ENCODE results near the gene ESYT1.

ESYT1 gene

DNA sequence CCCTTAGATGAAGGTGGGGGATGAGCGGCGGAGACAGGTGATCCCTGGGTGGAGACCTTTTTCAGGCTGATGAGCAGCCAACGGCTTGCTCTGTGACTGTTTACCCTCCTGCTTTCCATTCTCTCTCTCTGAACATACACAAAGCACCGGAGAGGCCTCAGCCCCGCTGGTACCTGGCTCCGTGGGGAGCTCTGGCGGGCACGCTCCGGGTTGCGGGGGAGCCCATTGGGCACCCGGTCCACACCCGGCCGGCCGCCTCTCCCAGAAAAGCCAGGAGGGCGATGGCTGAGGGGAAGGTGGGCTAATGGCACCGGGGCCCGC is 60.7 kb downstream of the ESYT1 start:
- DNase-seq (ENCODE audit: low spot score), result no peak

DNA sequence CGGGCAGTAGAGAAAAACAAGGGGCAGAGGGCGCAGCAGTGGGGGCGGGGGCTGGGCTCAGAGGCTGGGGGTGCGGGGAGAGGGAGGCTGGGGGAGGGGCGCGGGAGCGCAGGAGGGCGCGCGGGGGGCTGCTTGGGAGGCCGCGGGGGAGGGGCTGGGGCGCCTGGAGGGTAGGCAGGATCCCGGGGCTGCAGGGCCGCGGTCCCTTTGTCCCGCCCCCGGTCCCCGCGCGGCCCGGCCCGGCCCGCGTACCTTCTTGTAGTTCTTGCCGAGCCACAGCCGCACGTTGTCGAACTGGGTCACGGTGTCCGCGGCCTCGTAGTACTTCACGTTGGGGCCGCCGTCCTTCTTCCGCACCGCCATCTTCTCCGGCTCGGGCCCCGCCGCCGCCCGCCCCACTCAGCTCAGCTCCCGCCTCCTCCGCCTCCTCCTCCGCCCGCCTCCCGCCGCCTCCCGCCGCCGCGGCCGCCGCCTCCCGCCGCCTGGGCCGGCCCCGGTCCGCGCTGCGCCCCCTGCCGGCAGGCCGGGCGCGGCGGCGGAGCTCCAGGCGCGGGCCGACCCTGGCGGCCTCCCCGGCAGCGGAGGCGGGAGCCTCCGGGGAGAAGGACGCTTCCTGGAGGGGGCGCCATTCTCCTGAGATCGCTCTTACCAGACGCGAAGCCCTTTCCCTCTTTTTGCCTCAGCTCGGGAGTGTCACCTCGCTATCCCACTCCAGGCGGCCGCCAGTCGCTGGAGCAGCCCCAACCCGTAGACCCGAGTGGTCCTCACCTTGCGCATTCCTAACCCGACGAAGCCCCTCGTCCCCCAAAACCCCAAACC is 61.2 kb downstream of the ESYT1 start, which contains the start of gene SMARCC2:
Gene SMARCC2 (minus strand): TSS at position 385 of the 819 bp plus-strand sequence. CDS start 22 bp downstream, at position 363.
- DNase-seq (ENCODE audit: low spot score), result peak; percentile 91

DNA sequence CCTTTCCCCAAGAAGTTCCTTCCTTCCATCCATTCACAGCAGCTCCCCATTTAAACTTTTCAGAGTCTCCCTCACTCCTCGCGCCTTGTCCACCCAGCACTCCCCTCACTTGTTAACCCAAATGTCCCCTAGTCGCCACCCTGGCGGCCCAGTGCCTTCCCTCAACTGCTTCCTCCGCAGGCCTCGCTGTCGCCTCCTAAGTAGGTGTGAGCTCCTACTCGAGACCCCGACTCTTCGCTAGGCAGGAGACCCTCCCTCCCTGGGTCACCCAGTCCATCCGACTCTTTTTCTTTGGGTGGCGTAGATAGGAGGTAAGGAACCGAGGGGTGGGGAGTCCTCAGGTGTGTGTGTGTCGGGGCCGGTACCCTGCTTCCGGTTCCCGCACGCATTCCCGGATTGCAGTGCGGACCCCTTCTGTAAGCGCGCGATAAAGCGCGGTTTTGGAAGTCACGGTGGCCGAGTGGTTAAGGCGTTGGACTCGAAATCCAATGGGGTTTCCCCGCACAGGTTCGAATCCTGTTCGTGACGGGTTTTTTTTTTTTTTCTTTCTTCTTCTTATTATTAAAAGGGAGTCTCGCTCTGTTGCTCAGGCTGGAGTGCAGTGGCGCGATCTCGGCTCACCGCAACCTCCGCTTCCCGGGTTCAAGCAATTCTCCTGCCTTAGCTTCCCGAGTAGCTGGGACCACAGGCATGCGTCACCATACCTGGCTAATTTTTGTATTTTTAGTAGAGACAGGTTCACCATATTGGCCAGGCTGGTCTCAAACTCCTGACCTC is 62.0 kb downstream of the ESYT1 start:
- DNase-seq (ENCODE audit: low spot score), result peak; percentile 82

DNA sequence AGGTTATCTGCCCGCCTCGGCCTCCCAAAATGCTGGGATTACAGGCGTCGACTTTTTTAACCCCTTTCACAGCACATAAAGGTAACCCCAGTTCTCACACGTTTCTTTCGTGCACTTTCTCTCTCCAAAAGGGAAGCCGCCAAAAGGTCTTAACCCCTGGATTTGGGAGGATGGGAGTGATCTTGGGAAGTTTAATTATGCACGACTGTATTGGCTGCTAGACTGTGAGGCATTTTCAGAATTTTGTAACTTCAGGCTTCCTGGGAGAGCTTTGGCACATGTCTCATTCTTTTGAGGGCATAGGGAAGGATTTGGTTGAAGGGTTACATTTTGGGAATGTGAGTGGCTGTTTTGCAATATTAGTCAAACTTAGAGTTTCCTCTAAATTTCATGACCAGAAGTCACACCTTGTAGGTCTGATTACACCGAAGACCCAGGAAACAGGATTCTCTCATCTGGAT is 62.7 kb downstream of the ESYT1 start:
- DNase-seq (ENCODE audit: low spot score), result no peak

DNA sequence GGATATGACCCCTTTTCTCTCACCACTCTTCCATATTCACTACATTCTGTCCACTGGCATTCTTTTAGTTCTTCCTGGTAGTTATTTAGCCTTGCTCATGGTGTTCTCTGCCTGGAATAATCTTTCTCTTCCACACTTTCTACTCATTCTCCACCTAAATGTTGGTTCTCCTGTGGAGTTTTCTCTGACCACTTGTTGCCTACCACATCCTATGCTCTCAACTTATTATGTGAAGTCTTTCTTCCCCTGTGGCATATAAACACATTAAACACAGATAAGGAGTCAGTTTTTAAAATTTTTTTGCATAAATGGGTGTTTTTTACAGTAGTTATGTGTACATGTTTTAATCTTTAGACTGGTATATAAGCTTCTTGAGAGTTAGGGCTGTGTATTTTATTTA is 64.5 kb downstream of the ESYT1 start:
- DNase-seq (ENCODE audit: low spot score), result no peak

DNA sequence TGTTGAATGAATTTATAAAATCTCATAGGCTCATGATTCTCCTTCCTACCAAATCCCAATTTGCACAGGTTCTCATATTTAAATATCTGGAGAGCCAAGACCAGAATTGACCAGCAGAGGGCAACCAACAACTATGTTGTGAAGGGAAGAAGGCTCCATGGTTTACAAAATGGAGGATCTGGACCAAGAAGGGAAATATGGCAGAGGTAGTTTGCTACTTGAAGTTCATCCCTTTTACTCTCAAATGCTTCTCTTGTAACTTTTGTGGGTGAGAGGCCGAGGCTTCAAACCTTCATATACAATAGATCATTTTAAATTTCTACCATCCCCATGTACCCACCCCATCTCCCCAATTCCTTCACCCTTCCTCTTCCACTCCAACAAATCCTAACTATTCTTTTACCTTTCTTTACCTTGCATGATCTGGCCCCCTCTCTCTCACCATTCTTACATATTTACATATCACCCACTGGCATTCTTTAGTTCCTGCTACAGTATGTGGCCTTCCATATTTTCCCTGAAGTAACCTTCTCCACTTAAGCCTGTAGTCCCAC is 65.0 kb downstream of the ESYT1 start:
- DNase-seq (ENCODE audit: low spot score), result peak; percentile 80
